T-cell (primary cell): ENCODE data around the gene OGDH. TPM values are rescaled to one million over a fixed set of nuclear protein-coding genes. Genes with fewer than 3 reads are reported as not detected.

Experiments used
- ATAC-seq, 4 experiments: fragments of 200-7000 bp in 3 of 4; fragments of 150-1000 bp in 1 of 4; cut with Tn5 transposase; replicated peaks in 1 of 4; 1 replicate in 3 of 4; 2 replicates in 1 of 4; pipeline ENCODE4 v1.10.0; 2021; ENCODE audit warnings: moderate library complexity in 3 of 4, mild to moderate bottlenecking in 2 of 4, moderate number of reproducible peaks in 1 of 4
- CTCF ChIA-PET, 2 donors: fragments of 300-600 bp; sonication (Branson Sonifier 250); formaldehyde crosslinking; loops; one replicate each; lab custom pipeline; 2022; ENCODE audit warnings: antibody characterized with exemption in 2 of 2; lab: Charles Lee
- POLR2A ChIA-PET, 2 donors: fragments of 300-600 bp; sonication (Branson Sonifier 250); formaldehyde crosslinking; loops; one replicate each; lab custom pipeline; 2022; ENCODE audit warnings: antibody characterized with exemption in 2 of 2; lab: Charles Lee
- DNase-seq, 35 experiments: peaks; one replicate each; pipeline versions ENCODE4 v3.0.0 to v3.0.0-alpha.2; 2013 to 2023
- H3K27ac ChIP-seq: one replicate; pipeline ENCODE4 v1.5.1; 2013; ENCODE audit warnings: low read length
- H3K27me3 ChIP-seq, 2 experiments: replicated peaks in 1 of 2; 1 replicate in 1 of 2; 2 replicates in 1 of 2; pipeline versions ENCODE4 v1.6.1 to v1.7.0; 2013; ENCODE audit warnings: low read length in 1 of 2, mixed read lengths in 1 of 2; ENCODE audit not compliant: control insufficient read depth in 2 of 2, insufficient read depth in 2 of 2; ENCODE audit errors: extremely low read depth in 1 of 2
- H3K36me3 ChIP-seq, 2 donors: 1 replicate in 1 of 2; 2 replicates in 1 of 2; pipeline versions ENCODE4 v1.6.1 to v1.7.0; 2013; ENCODE audit warnings: low read length in 1 of 2; ENCODE audit not compliant: control insufficient read depth in 2 of 2, insufficient read depth in 1 of 2; ENCODE audit errors: extremely low read depth in 1 of 2
- H3K4me1 ChIP-seq, 2 experiments: 1 replicate in 1 of 2; 2 replicates in 1 of 2; pipeline versions ENCODE4 v1.6.1 to v1.7.0; 2013; ENCODE audit warnings: low read length in 2 of 2, mixed read lengths in 1 of 2; ENCODE audit not compliant: insufficient read depth in 2 of 2, control insufficient read depth in 1 of 2; ENCODE audit errors: extremely low read depth in 1 of 2
- H3K4me3 ChIP-seq, 2 donors: 1 replicate in 1 of 2; 2 replicates in 1 of 2; pipeline versions ENCODE4 v1.5.1 to v1.7.0; 2013; ENCODE audit warnings: mild to moderate bottlenecking in 2 of 2, low read length in 1 of 2, moderate library complexity in 1 of 2; ENCODE audit not compliant: control insufficient read depth in 1 of 2; ENCODE audit errors: extremely low read depth in 1 of 2
- H3K9me3 ChIP-seq: 2 replicates; pipeline ENCODE4 v1.7.0; 2013
- H3K27ac Mint-ChIP-seq, 2 donors: one replicate each; pipeline ENCODE4 v1.8.0; 2020 to 2021; ENCODE audit warnings: mild to moderate bottlenecking in 2 of 2, mixed read lengths in 2 of 2
- H3K27me3 Mint-ChIP-seq, 2 donors: one replicate each; pipeline ENCODE4 v1.8.0; 2021 to 2022; ENCODE audit warnings: mixed read lengths in 2 of 2
- H3K36me3 Mint-ChIP-seq: one replicate; pipeline ENCODE4 v1.8.0; 2021; ENCODE audit warnings: mixed read lengths
- H3K4me1 Mint-ChIP-seq, 3 donors: one replicate each; pipeline ENCODE4 v1.8.0; 2020 to 2022; ENCODE audit warnings: mixed read lengths in 3 of 3, mild to moderate bottlenecking in 1 of 3
- H3K4me3 Mint-ChIP-seq, 3 donors: one replicate each; pipeline ENCODE4 v1.8.0; 2020 to 2022; ENCODE audit warnings: mild to moderate bottlenecking in 3 of 3, mixed read lengths in 3 of 3, moderate library complexity in 3 of 3
- H3K9me3 Mint-ChIP-seq, 3 donors: one replicate each; pipeline ENCODE4 v1.8.0; 2020 to 2022; ENCODE audit warnings: mixed read lengths in 3 of 3
- WGBS: methylation state at CpG from one replicate; pipeline ENCODE4 v1.1.5; 2013; ENCODE audit warnings: missing lambda C conversion rate; ENCODE audit not compliant: insufficient coverage; 5-methylcytosine and 5-hydroxymethylcytosine counted together
- total RNA-seq, 35 experiments: library from RNA in 6 of 35; stranded (reverse) in 6 of 35; fragments of 120-200 nt in 1 of 35; gene quantifications; one replicate each; pipeline versions ENCODE4 v1.2.1 to v1.2.4 and lab custom pipeline; 2013 to 2026

OGDH gene
- total RNA-seq, 5 donors from 2014 or later (not counting 1 experiment from before 2014, with no cell fraction given), result 58.9 to 113 (median 108) TPM

GRCh38 chr7:44658979-44659378, 52.6 kb downstream of the OGDH start:
- H3K36me3 Mint-ChIP-seq, result peaks cover 68% of the 10 kb centered on the region
- ChIA-PET POLR2A (interaction anchor here in 1 of 2 donors (0.6 kb wide), 2 partner anchors 274 to 451 kb away, joined by 5 read pairs; no protein-coding TSS in a partner anchor), CTCF (interaction anchor here in 1 of 2 donors (0.7 kb wide), 1 partner anchor 354 kb away, joined by 3 read pairs; no protein-coding TSS in a partner anchor)
- H3K4me3 Mint-ChIP-seq, result no peak overlapping the region
- peaks cover 4 to 12% (median 5%) of the 10 kb centered on the region in 3 donors for H3K9me3 Mint-ChIP-seq
- H3K27ac ChIP-seq, result no peak overlapping the region
- peaks cover 4 to 15% (median 6%) of the 10 kb centered on the region in 3 donors for H3K4me1 Mint-ChIP-seq
- no peak for ATAC-seq
- no peak overlapping the region for H3K27ac Mint-ChIP-seq
- H3K4me1 ChIP-seq, result no peaks in the 10 kb centered on the region
- WGBS, result no CpG with 5 or more reads among the region's 7 CpGs
- no peaks in the 10 kb centered on the region for H3K27me3 Mint-ChIP-seq
- H3K9me3 ChIP-seq, result peaks cover 8% of the 10 kb centered on the region
- H3K27me3 ChIP-seq, result no peaks in the 10 kb centered on the region
- no peak overlapping the region for H3K4me3 ChIP-seq
- peaks cover 4 to 22% of the 10 kb centered on the region in 2 donors for H3K36me3 ChIP-seq
- DNase-seq, result no peak

- H3K27me3 Mint-ChIP-seq, result no peaks in the 10 kb centered on the region
- Histone ChIP-seq H3K4me3 (no peak overlapping the region), H3K4me1 (no peaks in the 10 kb centered on the region), H3K36me3 (peaks cover 4 to 27% of the 10 kb centered on the region in 2 donors), H3K27ac (no peak overlapping the region), H3K9me3 (peaks cover 8% of the 10 kb centered on the region), H3K27me3 (no peaks in the 10 kb centered on the region)
- ATAC-seq (no peak), DNase-seq (no peak)
- peaks cover 6 to 17% (median 8%) of the 10 kb centered on the region in 3 donors for H3K4me1 Mint-ChIP-seq
- peaks cover 65% of the 10 kb centered on the region for H3K36me3 Mint-ChIP-seq
- CTCF ChIA-PET, result no interaction called here
- H3K27ac Mint-ChIP-seq, result no peak overlapping the region
- H3K4me3 Mint-ChIP-seq, result no peak overlapping the region
- POLR2A ChIA-PET, result interaction anchor here in 1 of 2 donors (0.6 to 0.7 kb wide), 2 partner anchors 14 to 32 kb away, joined by 3 read pairs; no protein-coding TSS in a partner anchor
- H3K9me3 Mint-ChIP-seq, result peaks cover 4 to 12% (median 5%) of the 10 kb centered on the region in 3 donors
- no CpG with 5 or more reads among the region's 2 CpGs for WGBS
Observed at GRCh38 chr7:44661233-44661632, 54.8 kb downstream of the OGDH start.

GRCh38 chr7:44664780-44665461, 58.5 kb downstream of the OGDH start:
- H3K36me3 Mint-ChIP-seq, result peaks cover 63% of the 10 kb centered on the region
- Histone ChIP-seq H3K27ac (no peak overlapping the region), H3K36me3 (peaks cover 6 to 53% of the 10 kb centered on the region in 2 donors), H3K4me1 (no peaks in the 10 kb centered on the region), H3K9me3 (peaks cover 8% of the 10 kb centered on the region), H3K27me3 (no peaks in the 10 kb centered on the region), H3K4me3 (no peak overlapping the region)
- H3K4me1 Mint-ChIP-seq, result peaks cover 4 to 13% (median 6%) of the 10 kb centered on the region in 3 donors
- ChIA-PET POLR2A (no interaction called here), CTCF (interaction anchor here in 1 of 2 donors (0.5 kb wide), 1 partner anchor 55 kb away, joined by 3 read pairs; no protein-coding TSS in a partner anchor)
- H3K27ac Mint-ChIP-seq, result peak overlapping the region in 1 of 2 donors; percentile 2
- H3K27me3 Mint-ChIP-seq, result no peaks in the 10 kb centered on the region
- ATAC-seq (no peak), DNase-seq (no peak)
- H3K9me3 Mint-ChIP-seq, result peaks cover 4 to 9% (median 5%) of the 10 kb centered on the region in 3 donors
- H3K4me3 Mint-ChIP-seq, result no peak overlapping the region
- WGBS, result 100% methylated on average over 1 of the region's 4 CpGs

GRCh38 chr7:44665531-44666213, 59.2 kb downstream of the OGDH start:
- peaks cover 9 to 56% of the 10 kb centered on the region in 2 donors for H3K36me3 ChIP-seq
- H3K4me3 Mint-ChIP-seq, result no peak overlapping the region

GRCh38 chr7:44666566-44666965, 60.1 kb downstream of the OGDH start:
- H3K9me3 Mint-ChIP-seq, result no peaks in the 10 kb centered on the region
- H3K36me3 ChIP-seq, result peaks cover 14 to 52% of the 10 kb centered on the region in 2 donors
- ChIA-PET CTCF (no interaction called here), POLR2A (no interaction called here)
- H3K36me3 Mint-ChIP-seq, result peaks cover 52% of the 10 kb centered on the region
- ATAC-seq (no peak), DNase-seq (no peak)
- H3K27me3 ChIP-seq, result no peaks in the 10 kb centered on the region
- H3K4me1 ChIP-seq, result no peaks in the 10 kb centered on the region
- 100% methylated on average over 1 of the region's 6 CpGs for WGBS
- no peak overlapping the region for H3K27ac Mint-ChIP-seq
- no peak overlapping the region for H3K4me3 ChIP-seq
- H3K9me3 ChIP-seq, result no peaks in the 10 kb centered on the region
- no peak overlapping the region for H3K4me3 Mint-ChIP-seq
- H3K27me3 Mint-ChIP-seq, result no peaks in the 10 kb centered on the region
- no peak overlapping the region for H3K27ac ChIP-seq
- H3K4me1 Mint-ChIP-seq, result peaks cover 0 to 10% (median 4%) of the 10 kb centered on the region in 3 donors

More at GRCh38 chr7:44665531-44666213, 59.2 kb downstream of the OGDH start:
- no peak overlapping the region for H3K27ac Mint-ChIP-seq
- Histone ChIP-seq H3K27me3 (no peaks in the 10 kb centered on the region), H3K27ac (no peak overlapping the region), H3K4me3 (no peak overlapping the region), H3K4me1 (no peaks in the 10 kb centered on the region), H3K9me3 (peaks cover 6% of the 10 kb centered on the region)
- DNase-seq, result no peak
- 96% methylated on average over 7 of the region's 9 CpGs for WGBS
- peaks cover 59% of the 10 kb centered on the region for H3K36me3 Mint-ChIP-seq
- peaks cover 4 to 5% (median 5%) of the 10 kb centered on the region in 3 donors for H3K9me3 Mint-ChIP-seq
- H3K4me1 Mint-ChIP-seq, result peaks cover 4 to 13% (median 6%) of the 10 kb centered on the region in 3 donors
- H3K27me3 Mint-ChIP-seq, result no peaks in the 10 kb centered on the region
- ATAC-seq, result no peak
- ChIA-PET POLR2A (no interaction called here), CTCF (no interaction called here)

- Histone ChIP-seq H3K4me1 (no peaks in the 10 kb centered on the region), H3K36me3 (peaks cover 14 to 52% of the 10 kb centered on the region in 2 donors), H3K4me3 (no peak overlapping the region), H3K27me3 (no peaks in the 10 kb centered on the region), H3K9me3 (no peaks in the 10 kb centered on the region), H3K27ac (no peak overlapping the region)
- H3K9me3 Mint-ChIP-seq, result no peaks in the 10 kb centered on the region
- POLR2A ChIA-PET, result no interaction called here
- whole genome bisulfite sequencing, result 100% methylated on average over 2 of the region's 3 CpGs
- H3K4me3 Mint-ChIP-seq, result no peak overlapping the region
- no peaks in the 10 kb centered on the region for H3K27me3 Mint-ChIP-seq
- peak overlapping the region in 1 of 2 donors; percentile 32 for H3K27ac Mint-ChIP-seq
- DNase-seq (no peak), ATAC-seq (no peak)
- peaks cover 0 to 10% (median 4%) of the 10 kb centered on the region in 3 donors for H3K4me1 Mint-ChIP-seq
- CTCF ChIA-PET, result no interaction called here
- peaks cover 50% of the 10 kb centered on the region for H3K36me3 Mint-ChIP-seq
Observed at GRCh38 chr7:44667190-44667589, 60.8 kb downstream of the OGDH start.
